OCI-M2 (cell line): ENCODE data around the gene CEP104.

Experiments
- DNase-seq: peaks from one replicate; lab custom pipeline; 2025; ENCODE audit not compliant: unreplicated experiment; lab: John Stamatoyannopoulos, UW

Gene CEP104

DNA sequence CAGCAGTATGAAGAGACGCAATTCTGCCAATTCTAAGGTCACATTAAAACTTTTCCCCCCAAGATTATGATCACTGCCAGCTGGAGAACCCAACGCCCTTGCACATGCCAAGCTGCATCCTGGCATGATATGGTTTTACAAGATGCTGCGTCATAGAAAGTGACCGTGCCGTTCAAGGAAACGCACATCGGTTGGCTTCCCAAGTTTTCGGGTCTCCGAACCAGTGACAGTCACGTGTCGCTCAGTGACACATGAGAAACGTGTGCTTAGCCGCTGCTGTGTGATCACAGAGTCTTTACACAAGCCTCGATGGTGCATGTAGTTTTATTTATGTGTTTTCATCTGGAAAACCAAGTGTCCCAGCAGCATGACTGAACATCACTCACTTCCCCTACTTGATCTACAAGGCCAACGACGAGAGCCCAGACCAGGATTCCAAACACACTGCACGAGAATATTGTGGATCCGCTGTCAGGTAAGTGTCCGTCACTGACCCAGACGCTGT lies 77.0 kb downstream of the CEP104 start:
- no peak for DNase-seq

DNA sequence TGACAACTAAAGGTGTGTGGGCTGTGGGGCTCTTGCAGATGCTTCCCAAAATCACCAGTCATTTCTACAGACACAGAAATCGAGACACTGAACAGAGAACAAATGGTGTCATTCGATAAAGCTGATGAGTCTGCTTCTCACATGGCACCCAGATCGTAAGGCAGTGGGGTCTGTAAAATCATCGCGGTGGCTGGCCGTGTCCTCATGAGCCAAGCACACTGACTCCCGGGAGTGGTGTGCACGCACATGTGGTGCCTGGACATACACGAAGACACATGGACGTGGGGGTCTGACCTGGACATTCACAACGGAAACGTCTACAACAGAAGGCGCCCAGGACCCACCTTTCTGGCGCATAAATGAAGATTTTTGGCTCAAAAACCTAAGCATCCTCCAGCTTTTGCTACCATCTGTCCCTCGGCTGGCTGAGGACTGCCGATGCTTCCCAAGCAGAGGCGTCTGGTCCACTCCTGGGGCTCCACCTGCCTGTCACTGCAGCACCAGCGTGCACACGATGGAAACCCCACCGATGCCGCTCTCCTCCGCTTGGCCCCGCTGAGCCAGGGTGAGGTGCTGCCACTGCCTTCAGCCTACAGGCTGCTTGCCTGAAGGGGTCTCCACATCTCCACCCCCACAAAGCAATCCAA lies 77.6 kb downstream of the CEP104 start:
- DNase-seq = no peak

GRCh38 chr1:3778590-3779264 lies 78.3 kb downstream of the CEP104 start:
- DNase-seq = no peak

DNA sequence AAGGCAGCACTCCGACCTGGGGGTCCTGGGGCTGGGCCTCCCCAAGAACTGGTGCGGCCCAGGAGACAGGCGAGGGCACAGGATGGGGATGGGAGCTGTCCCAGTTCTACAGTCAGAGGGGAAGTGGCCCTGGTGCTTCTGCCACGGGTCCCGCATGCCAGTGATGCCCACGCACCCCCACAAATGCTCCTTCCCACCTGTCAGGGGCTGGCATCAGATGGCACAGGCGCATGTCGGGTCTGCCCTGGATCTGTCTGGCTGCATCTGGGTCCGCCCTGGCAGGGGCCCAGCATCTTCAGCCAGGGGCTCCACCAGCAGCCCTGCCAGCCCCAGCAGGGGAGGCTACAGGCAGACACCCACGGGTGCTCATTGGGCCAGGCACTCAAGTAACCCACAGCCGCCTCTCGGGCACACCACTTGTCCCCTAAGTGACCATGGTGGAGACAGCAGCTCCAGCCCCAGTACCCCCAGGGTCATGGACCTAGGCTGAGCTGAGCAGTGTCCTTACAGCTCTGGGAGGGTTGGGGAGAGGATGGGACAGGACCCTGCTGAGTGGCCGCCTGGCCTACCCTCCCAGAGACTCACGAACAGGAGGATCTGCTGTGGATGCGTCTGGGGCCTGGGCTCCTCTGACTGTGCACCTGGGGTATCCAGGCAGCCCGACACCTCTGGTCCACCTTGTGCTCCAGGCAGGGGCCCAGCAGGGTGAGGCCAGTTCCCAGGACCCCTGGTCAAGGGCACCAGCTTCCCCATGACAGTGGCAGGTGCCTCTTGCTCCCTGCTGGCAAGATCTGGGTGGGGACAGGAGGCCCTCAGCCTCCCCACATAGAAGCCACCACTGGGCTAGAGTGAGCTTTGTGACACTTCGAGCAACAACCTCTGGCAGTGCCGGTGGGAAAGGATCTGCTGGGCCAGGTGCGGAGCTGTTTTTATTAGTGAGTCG lies 79.1 kb downstream of the CEP104 start:
- no peak for DNase-seq

- no peak for DNase-seq
Measured at GRCh38 chr1:3777078-3777547, 79.9 kb downstream of the CEP104 start.

GRCh38 chr1:3776231-3776961 lies 80.6 kb downstream of the CEP104 start:
- no peak for DNase-seq

DNA sequence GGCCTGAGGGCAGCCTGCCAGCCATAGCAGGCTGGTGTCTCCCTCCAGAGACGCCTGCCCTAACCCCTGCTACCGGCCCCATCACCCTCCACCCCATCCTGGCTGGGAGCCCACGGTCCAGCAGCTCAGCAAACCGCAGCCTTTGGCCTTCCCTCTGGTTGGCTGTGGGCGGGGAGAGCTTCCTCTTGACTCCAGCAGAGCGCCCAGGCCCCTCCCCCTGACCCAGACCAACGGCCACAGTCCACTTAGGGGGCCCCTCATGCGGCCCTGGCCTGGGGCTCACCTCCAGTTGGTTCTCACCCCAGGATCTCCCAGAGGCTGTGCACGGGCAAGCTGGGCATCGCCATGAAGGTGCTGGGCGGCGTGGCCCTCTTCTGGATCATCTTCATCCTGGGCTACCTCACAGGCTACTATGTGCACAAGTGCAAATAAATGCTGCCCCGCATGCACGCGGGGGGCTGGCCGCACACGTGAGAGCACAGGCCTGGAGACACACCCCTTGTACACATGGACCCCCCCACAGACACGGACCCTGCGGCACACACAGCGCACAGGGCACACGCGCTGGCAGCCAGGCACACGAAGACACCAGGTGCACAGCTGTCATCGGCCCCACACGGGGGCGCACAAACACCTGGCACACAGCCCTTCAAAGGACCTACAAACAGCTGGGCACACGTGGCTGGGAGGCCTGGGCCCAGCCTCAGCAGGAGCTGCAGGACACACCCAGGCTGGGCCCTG lies 81.4 kb downstream of the CEP104 start:
- no peak for DNase-seq

DNA sequence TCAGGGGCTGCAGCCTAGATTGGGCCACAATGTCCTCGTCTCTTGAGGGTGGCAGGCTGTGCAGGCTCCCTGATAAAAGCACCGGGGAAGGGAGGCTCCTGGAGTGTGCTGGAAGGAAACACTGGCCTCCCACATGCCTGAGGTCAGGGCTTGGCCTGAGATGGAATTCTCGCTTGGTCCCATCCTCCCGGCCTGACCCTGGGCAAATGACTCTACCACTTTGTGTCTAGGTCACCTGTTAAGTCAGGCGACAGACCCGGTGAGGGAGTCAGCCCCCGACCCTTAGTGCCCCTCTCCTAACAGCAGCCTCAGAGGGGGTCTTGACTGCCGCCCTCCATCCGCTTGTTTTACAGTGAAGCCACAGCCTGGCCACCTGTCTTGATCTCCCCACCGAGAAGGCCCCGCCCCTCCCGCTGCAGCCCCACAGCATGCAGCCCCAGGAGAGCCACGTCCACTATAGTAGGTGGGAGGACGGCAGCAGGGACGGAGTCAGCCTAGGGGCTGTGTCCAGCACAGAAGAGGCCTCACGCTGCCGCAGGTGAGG lies 82.0 kb downstream of the CEP104 start:
- peak; percentile 64 for DNase-seq

- DNase-seq = no peak
Measured at GRCh38 chr1:3774276-3774945, 82.6 kb downstream of the CEP104 start.

DNA sequence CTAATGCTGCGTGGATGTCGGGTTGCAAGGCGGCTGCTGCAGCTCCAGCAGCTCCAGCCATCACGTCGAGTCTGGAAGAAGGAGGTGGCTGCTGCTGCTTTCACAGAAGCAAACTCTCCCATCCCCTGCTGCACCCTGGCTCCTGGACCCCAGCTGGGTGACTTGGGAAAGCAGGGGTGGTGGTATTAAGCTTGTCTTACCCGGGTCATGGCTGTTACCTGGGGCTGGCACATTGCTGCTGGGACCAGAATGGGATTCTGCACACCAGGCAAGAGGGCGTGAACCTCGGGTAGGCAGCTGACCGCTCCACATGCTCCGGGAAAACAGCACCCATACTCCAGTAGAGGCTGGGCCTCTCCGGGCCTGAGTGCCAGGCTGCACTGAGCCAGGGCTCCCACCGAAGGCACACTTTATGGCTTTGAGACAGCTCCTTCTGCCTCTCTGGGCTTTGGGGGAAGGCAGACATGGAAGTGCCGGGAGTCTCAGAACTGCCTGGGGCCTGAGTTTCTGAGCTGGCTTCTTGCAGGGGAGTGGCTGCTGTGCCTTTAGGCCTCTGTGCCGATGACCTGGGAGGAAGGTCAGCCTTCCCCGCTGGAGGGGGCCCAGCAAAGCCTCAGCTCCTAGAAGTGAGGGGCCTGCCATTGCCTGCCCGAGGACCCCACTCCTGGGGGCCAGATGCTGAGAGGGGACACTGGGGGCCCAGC lies 83.3 kb downstream of the CEP104 start:
- DNase-seq = no peak

GRCh38 chr1:3772715-3773571 lies 84.1 kb downstream of the CEP104 start, which contains the start of gene SMIM1:
Gene SMIM1 (plus strand): TSS chr1:3772749. CDS start chr1:3775374, 2,625 bp downstream.
- no peak for DNase-seq

DNA sequence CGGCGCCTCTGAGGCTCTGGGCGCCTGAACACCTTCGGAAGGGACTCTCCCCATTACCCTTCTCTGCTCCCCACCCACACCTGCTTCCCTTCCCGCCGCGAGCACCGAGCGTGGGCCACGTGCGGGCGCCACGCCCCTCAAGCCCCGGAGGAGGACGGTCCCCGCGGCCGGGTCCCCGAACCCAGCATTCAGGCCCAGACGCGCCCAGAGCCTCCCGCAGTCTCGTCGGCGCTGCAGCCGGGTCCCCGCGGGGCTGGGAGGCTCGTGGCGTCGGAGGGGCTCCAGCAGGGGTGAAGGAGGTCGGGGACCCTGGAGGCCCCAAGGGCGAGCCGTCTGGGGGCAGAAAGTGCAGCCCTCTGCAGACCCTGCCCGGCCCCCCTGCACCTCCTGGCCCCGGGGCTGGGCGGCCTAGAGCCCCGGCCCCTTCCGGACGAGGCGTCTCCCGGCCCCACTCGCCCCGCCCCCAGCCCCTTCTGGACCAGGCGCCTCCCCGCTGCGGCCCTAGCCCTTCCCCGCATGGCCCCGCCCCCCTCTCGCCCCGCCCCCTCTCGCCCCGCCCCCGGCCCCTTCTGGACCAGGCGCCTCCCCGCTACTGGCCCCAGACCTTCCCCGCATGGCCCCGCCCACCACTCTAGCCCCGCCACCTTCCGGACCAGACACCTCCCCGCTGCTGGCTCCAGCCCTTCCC lies 84.8 kb downstream of the CEP104 start:
- no peak for DNase-seq

GRCh38 chr1:3771108-3772026 lies 85.6 kb downstream of the CEP104 start:
- DNase-seq = no peak

DNA sequence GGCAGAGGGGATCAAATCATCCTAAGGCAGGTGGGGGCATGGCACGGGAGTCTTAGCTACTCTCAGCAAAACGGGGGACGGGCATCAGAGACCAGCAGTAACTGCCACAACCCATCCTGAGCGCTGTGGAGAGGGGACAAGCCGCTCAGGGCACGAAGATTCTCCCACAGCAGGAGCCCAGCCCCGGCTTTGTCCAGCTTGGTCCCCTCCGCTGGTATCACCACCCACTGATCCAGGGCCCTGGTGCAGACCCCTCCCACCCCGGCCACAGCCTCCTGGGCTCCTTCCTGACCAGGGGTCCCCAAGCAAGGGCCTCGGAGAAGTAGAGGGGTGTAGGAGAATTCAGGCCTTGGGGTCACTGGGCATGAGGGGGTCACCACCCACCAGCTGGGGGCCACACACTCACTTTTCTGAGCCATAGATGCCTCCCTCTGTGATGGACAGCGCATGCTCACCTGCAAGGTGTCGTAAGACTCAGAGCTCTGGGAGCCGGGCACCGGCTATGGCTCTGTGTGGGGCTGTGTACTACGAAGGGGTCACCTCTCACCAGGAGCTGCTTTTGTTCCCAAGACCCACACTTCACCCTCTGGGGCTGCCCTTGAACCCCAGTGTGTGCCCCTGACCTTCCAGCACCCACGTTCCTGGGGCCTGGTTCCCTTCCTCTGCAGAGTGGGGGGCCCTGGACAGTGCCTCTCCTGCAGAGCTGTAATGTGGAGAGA lies 86.8 kb downstream of the CEP104 start:
- DNase-seq = no peak

- DNase-seq = no peak
Measured at GRCh38 chr1:3768811-3769390, 88.1 kb downstream of the CEP104 start.
